Skeletal muscle satellite cell (primary cell): ENCODE measurements around the gene KCNG2.

Experiments
- H3K27me3 ChIP-seq: 2 replicates; pipeline ENCODE4 v1.7.0; 2013; ENCODE audit warnings: low read length; ENCODE audit not compliant: control insufficient read depth, insufficient read depth
- H3K36me3 ChIP-seq: 2 replicates; pipeline ENCODE4 v1.7.0; 2013; ENCODE audit warnings: mild to moderate bottlenecking, control low read depth, low read length; ENCODE audit not compliant: insufficient read depth
- H3K4me1 ChIP-seq: 2 replicates; pipeline ENCODE4 v1.7.0; 2013; ENCODE audit warnings: low read length; ENCODE audit not compliant: control insufficient read depth, insufficient read depth
- H3K4me2 ChIP-seq: 2 replicates; pipeline ENCODE4 v1.7.0; 2013; ENCODE audit warnings: mild to moderate bottlenecking, low read length
- H3K4me3 ChIP-seq: 2 replicates; pipeline ENCODE4 v1.7.0; 2013; ENCODE audit warnings: low read length
- H3K9ac ChIP-seq: 2 replicates; pipeline ENCODE4 v1.7.0; 2013; ENCODE audit warnings: mild to moderate bottlenecking, low read depth, low read length, moderate library complexity
- H3K9me3 ChIP-seq: replicated peaks from 2 replicates; pipeline ENCODE4 v1.7.0; 2013; ENCODE audit warnings: mild to moderate bottlenecking, control low read depth, low read length

Gene KCNG2

DNA sequence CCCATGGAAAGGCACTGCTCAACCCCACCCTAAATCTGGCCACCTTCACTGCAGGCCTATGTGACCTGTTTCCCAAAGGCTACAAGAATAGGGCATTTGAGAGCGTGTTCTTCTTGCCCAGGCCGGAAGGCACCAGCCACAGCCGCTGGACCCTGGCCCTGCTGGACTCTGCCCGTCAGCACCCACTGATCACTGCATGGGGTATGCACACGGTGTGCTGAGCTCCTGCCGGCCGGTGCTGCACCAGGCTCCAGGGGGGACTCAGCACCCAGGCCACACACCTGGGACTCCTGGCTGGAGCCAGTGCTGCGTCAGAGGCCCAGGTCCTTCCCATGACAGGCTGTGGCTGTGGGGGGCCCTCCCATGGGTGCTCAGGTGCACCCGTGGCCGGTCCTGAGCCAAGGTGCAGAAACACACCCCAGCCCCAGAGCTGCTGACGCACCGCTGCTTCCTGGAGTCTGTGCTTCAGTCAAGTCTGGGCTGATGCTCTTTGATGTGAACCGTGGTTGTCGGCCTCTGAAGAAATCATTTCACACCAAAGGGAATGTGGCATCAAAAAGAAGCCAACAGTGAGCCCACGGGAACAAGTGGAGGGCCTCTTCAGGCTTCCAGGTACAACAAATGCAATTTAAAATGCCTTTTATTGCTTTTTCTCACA lies 6.5 kb downstream of the KCNG2 start:
- no peak overlapping the region for H3K4me3 ChIP-seq
- no peaks in the 10 kb centered on the region for H3K4me1 ChIP-seq

DNA sequence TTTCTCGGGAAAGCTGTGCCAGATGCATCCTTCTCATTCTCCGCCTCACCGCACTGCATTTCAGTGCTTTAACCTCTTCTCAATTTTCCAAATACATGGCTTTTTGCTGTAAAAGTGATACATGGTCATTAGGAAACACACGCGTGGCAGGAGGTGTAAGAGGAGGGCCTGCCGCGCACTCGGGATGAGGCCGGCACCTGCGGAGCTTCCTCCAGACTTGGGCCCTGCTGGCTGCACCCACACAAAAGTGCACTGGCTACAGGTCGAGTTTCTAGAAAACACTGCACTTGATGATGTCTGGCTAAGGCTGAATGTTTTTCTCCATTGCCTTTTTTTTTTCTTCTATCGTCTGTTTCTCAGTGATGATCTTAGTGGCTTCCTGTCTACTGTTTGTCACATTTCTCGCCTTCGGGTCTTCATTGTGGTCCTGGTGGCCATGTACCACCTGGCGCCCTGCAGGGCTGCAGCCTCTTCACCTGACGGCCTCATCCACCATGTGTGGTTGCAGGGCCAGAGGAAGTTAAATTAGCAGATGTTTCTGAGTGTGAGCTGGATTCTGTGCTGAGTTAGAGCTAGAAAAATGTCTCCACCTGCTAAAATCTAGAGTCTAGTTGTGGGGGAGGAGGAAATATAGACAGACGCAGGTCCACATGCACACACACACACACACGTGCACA lies 7.6 kb downstream of the KCNG2 start:
- no peak overlapping the region for H3K9ac ChIP-seq
- H3K27me3 ChIP-seq: peaks cover 61% of the 10 kb centered on the region
- H3K4me1 ChIP-seq: no peaks in the 10 kb centered on the region
- H3K4me3 ChIP-seq: no peak overlapping the region
- no peaks in the 10 kb centered on the region for H3K9me3 ChIP-seq
- H3K36me3 ChIP-seq: no peaks in the 10 kb centered on the region
- H3K4me2 ChIP-seq: no peak overlapping the region

More for the DNA sequence above, 6.5 kb downstream of the KCNG2 start:
- no peak overlapping the region for H3K9ac ChIP-seq
- H3K36me3 ChIP-seq: no peaks in the 10 kb centered on the region
- no peaks in the 10 kb centered on the region for H3K9me3 ChIP-seq
- H3K4me2 ChIP-seq: no peak overlapping the region
- H3K27me3 ChIP-seq: peaks cover 70% of the 10 kb centered on the region

DNA sequence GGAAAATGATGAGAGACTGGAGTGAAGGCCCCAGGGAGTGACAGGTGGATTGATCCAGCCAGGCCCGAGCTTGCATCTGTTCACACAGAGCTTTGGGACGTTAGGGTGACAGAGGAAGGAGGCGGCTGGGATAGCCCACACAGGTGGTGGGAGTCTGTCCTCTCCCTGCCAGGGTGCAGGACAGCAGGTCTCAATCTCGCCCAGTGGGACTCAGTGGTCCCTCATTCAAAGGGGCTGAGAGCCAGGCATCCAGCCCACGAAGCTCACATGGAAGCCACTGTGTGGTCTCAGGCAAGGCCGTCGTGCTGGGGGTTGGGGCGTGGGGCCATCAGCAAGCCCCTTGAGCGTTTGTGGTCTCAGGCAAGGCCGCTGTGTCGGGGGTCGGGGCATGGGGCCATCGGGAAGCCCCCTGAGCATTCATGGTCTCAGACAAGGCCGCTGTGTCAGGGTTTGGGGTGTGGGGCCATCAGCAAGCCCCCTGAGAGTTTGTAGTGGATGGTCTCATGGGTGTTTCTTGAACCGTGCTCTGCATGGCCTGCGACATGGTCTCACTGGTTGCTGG lies 8.3 kb downstream of the KCNG2 start:
- Histone ChIP-seq H3K9ac (no peak overlapping the region), H3K9me3 (no peaks in the 10 kb centered on the region), H3K4me2 (no peak overlapping the region), H3K36me3 (no peaks in the 10 kb centered on the region), H3K4me3 (no peak overlapping the region), H3K4me1 (no peaks in the 10 kb centered on the region), H3K27me3 (peaks cover 57% of the 10 kb centered on the region)

DNA sequence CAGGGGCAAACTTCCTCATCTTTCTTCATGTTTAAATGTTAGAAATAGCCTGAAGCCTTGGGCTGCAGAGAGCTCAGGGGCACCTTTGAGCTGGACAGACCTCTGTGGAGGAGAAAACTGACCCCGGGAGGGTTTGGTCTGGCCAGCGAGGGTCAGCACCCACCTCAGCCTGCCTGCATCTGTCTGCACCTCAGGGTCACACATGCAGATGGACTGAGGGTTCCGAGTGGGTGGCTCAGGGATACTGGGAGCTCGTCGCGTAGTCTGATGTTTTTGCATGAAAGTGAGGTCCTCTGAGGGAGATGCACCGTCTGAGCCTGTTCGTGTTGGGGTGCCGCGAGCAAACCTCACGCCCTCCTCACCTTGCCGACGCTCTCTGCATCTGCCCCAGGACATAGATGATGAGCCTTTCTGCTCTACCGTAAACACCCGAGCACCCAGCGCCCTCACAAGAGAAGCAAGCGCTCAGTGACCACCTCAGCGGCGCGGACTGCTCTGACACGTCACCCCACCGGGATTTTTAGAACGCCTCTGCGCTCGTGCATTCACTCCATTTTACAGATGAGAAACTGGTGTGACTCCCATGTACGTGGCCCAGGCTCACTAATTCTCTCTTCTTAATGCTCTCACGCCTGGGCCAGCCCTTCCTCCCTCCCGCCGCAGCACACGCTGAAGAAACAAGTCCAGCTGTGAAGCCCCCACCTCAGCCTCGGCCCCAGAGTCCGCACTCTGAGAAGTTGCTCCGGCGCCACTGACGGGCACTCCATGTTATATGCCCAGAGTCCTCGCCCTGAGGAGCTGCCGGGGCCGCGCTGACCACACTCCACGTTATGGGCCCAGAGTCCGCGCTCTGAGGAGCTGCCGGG lies 9.5 kb downstream of the KCNG2 start:
- peaks cover 53% of the 10 kb centered on the region for H3K27me3 ChIP-seq

GRCh38 chr18:79809482-79810192 lies 11.9 kb downstream of the KCNG2 start:
- no peak overlapping the region for H3K4me3 ChIP-seq
- no peaks in the 10 kb centered on the region for H3K36me3 ChIP-seq
- H3K4me2 ChIP-seq: no peak overlapping the region
- no peaks in the 10 kb centered on the region for H3K4me1 ChIP-seq
- no peaks in the 10 kb centered on the region for H3K9me3 ChIP-seq
- no peak overlapping the region for H3K9ac ChIP-seq
- peaks cover 49% of the 10 kb centered on the region for H3K27me3 ChIP-seq

More for the DNA sequence above, 9.5 kb downstream of the KCNG2 start:
- no peak overlapping the region for H3K9ac ChIP-seq
- H3K4me1 ChIP-seq: no peaks in the 10 kb centered on the region
- H3K36me3 ChIP-seq: no peaks in the 10 kb centered on the region
- H3K9me3 ChIP-seq: no peaks in the 10 kb centered on the region
- H3K4me3 ChIP-seq: no peak overlapping the region
- H3K4me2 ChIP-seq: no peak overlapping the region

GRCh38 chr18:79812052-79812451 lies 14.3 kb downstream of the KCNG2 start:
- H3K9ac ChIP-seq: no peak overlapping the region
- no peaks in the 10 kb centered on the region for H3K36me3 ChIP-seq
- H3K4me2 ChIP-seq: no peak overlapping the region
- peaks cover 49% of the 10 kb centered on the region for H3K27me3 ChIP-seq
- H3K4me3 ChIP-seq: no peak overlapping the region
- H3K4me1 ChIP-seq: no peaks in the 10 kb centered on the region
- no peaks in the 10 kb centered on the region for H3K9me3 ChIP-seq

- no peak overlapping the region for H3K9ac ChIP-seq
- H3K36me3 ChIP-seq: no peaks in the 10 kb centered on the region
- H3K9me3 ChIP-seq: no peaks in the 10 kb centered on the region
- peaks cover 70% of the 10 kb centered on the region for H3K27me3 ChIP-seq
- no peaks in the 10 kb centered on the region for H3K4me1 ChIP-seq
- H3K4me3 ChIP-seq: no peak overlapping the region
- H3K4me2 ChIP-seq: no peak overlapping the region
These were observed 16.6 kb downstream of the KCNG2 start for GRCh38 chr18:79814373-79814772.

GRCh38 chr18:79815657-79816056 lies 17.9 kb downstream of the KCNG2 start:
- H3K36me3 ChIP-seq: no peaks in the 10 kb centered on the region
- H3K9ac ChIP-seq: no peak overlapping the region
- no peaks in the 10 kb centered on the region for H3K9me3 ChIP-seq

GRCh38 chr18:79816092-79816491 lies 18.4 kb downstream of the KCNG2 start:
- no peaks in the 10 kb centered on the region for H3K9me3 ChIP-seq

More at GRCh38 chr18:79815657-79816056, 17.9 kb downstream of the KCNG2 start:
- Histone ChIP-seq H3K27me3 (peaks cover 66% of the 10 kb centered on the region), H3K4me3 (no peak overlapping the region), H3K4me2 (no peak overlapping the region), H3K4me1 (no peaks in the 10 kb centered on the region)

GRCh38 chr18:79816981-79817606 lies 19.4 kb downstream of the KCNG2 start:
- no peaks in the 10 kb centered on the region for H3K4me1 ChIP-seq
- H3K4me2 ChIP-seq: no peak overlapping the region
- peaks cover 58% of the 10 kb centered on the region for H3K27me3 ChIP-seq
- H3K9me3 ChIP-seq: no peaks in the 10 kb centered on the region
- no peak overlapping the region for H3K4me3 ChIP-seq
- H3K9ac ChIP-seq: no peak overlapping the region
- no peaks in the 10 kb centered on the region for H3K36me3 ChIP-seq

More at GRCh38 chr18:79816092-79816491, 18.4 kb downstream of the KCNG2 start:
- no peak overlapping the region for H3K9ac ChIP-seq
- no peak overlapping the region for H3K4me3 ChIP-seq
- no peaks in the 10 kb centered on the region for H3K36me3 ChIP-seq
- H3K27me3 ChIP-seq: peaks cover 66% of the 10 kb centered on the region
- no peaks in the 10 kb centered on the region for H3K4me1 ChIP-seq
- H3K4me2 ChIP-seq: no peak overlapping the region
